Thyroid gland (tissue), 4 donors: ENCODE measurements around the gene SS18L1. TPM values are rescaled to one million over a fixed set of nuclear protein-coding genes. Genes with fewer than 3 reads are reported as not detected.
"Not testable (repeated sequence)": the region's sequence is repeated elsewhere in the genome, so short reads cannot be mapped to it uniquely, and the experiment has no call there.

ENCODE experiments used
- DNase-seq, 2 donors: peaks; one replicate each; pipeline ENCODE4 v3.0.0-alpha.2; 2019
- H3K27ac ChIP-seq, 3 donors: fragments of 200-600 bp; sonication (generic); 1 replicate in 2 of 3; 2 replicates in 1 of 3; pipeline ENCODE4 v1.5.1; 2016 to 2019; ENCODE audit warnings: mild to moderate bottlenecking in 1 of 3, moderate library complexity in 1 of 3
- H3K27me3 ChIP-seq: fragments of 200-600 bp; sonication (generic); one replicate; pipeline ENCODE4 v1.5.1; 2019
- H3K36me3 ChIP-seq, 2 donors: fragments of 200-600 bp; sonication (generic); one replicate each; pipeline ENCODE4 v1.5.1; 2016 to 2019
- H3K4me1 ChIP-seq, 2 donors: fragments of 200-600 bp; sonication (generic); one replicate each; pipeline ENCODE4 v1.5.1; 2017 to 2019
- H3K4me3 ChIP-seq, 3 donors: fragments of 200-600 bp; sonication (generic); replicated peaks in 1 of 3; 1 replicate in 2 of 3; 2 replicates in 1 of 3; pipeline ENCODE4 v1.5.1; 2016; ENCODE audit warnings: mild to moderate bottlenecking in 1 of 3
- H3K9me3 ChIP-seq: fragments of 200-600 bp; sonication (generic); one replicate; pipeline ENCODE4 v1.5.1; 2017
- CTCF ChIP-seq, 6 experiments: fragments of 200-600 bp in 3 of 6; fragments of 450-650 bp in 3 of 6; sonication (generic) in 3 of 6; IDR thresholded peaks; one replicate each; pipeline ENCODE4 v1.5.1; 2016 to 2019; ENCODE audit warnings: antibody characterized with exemption in 6 of 6, mild to moderate bottlenecking in 2 of 6, inconsistent platforms in 1 of 6, moderate library complexity in 1 of 6
- POLR2A ChIP-seq, 2 donors: fragments of 450-650 bp; IDR thresholded peaks; one replicate each; pipeline ENCODE4 v1.6.1; 2017; ENCODE audit warnings: antibody characterized with exemption in 2 of 2, mild to moderate bottlenecking in 2 of 2, moderate library complexity in 1 of 2
- WGBS, 2 donors: methylation state at CpG; one replicate each; pipeline ENCODE4 v1.1.5; 2017; 5-methylcytosine and 5-hydroxymethylcytosine counted together
- intact Hi-C: fragments of 100-400 bp; cut with DNase I; formaldehyde crosslinking; loops from one replicate; pipeline ENCODE4 v1.15.1; 2023
- total RNA-seq, 4 donors: library from RNA; depleted of rRNA; stranded (reverse); fragments of >200 nt; gene quantifications; one replicate each; pipeline ENCODE4 v1.2.3, GENCODE V29; 2016

SS18L1 gene
- total RNA-seq, 4 donors from 2014 or later, result 12.2 to 22.0 (median 15.2) TPM

GRCh38 chr20:62146019-62146755 lies 2.6 kb downstream of the SS18L1 start:
- TF ChIP-seq CTCF (IDR thresholded peaks at IDR 0.05), result no peak
- TF ChIP-seq POLR2A (IDR thresholded peaks at IDR 0.05), result no peak
- DNase-seq, result no peak
- Histone ChIP-seq H3K36me3 (no peaks in the 10 kb centered on the region), H3K27ac (no peak overlapping the region), H3K27me3 (no peaks in the 10 kb centered on the region), H3K4me3 (no peak overlapping the region), H3K9me3 (no peaks in the 10 kb centered on the region), H3K4me1 (peaks cover 16 to 34% of the 10 kb centered on the region in 2 donors)
- WGBS, 2 donors, result 95 to 97% methylated on average over 22 of the region's 22 CpGs
- intact Hi-C loops, result loop anchor here (10.0 kb wide), 1 partner anchor 249 kb away; no protein-coding TSS in a partner anchor

DNA sequence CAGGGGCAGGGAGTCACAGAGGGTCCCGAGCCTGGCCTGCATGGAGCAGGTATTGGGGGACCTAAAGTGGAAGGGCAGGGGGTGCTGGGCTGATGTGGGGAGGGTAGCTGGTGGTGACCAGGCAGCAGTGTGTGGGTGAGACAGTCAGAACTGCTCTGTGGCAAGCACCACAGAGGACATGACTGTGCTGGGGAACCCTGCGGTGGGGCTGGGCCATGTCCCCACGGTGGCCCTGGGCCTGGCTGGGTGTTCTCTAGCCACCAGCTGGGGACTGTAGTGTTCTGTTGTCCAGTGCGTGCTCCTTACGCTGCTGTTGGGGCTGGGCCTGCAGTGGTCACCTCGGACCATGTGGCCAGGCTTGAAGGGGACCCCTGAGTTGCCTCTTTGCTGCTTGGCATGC lies 3.6 kb downstream of the SS18L1 start:
- no peak for TF ChIP-seq POLR2A (IDR thresholded peaks at IDR 0.05)
- TF ChIP-seq CTCF (IDR thresholded peaks at IDR 0.05), result no peak
- H3K4me1 ChIP-seq, result peaks cover 7 to 25% of the 10 kb centered on the region in 2 donors
- no peaks in the 10 kb centered on the region for H3K9me3 ChIP-seq
- WGBS, 2 donors, result 82 to 89% methylated on average over 3 to 6 of the region's 6 CpGs
- H3K27me3 ChIP-seq, result no peaks in the 10 kb centered on the region
- intact Hi-C loops, result loop anchor here (10.0 kb wide), 1 partner anchor 248 kb away; no protein-coding TSS in a partner anchor
- H3K4me3 ChIP-seq, result no peak overlapping the region
- H3K27ac ChIP-seq, result no peak overlapping the region
- no peaks in the 10 kb centered on the region for H3K36me3 ChIP-seq
- DNase-seq, result no peak

DNA sequence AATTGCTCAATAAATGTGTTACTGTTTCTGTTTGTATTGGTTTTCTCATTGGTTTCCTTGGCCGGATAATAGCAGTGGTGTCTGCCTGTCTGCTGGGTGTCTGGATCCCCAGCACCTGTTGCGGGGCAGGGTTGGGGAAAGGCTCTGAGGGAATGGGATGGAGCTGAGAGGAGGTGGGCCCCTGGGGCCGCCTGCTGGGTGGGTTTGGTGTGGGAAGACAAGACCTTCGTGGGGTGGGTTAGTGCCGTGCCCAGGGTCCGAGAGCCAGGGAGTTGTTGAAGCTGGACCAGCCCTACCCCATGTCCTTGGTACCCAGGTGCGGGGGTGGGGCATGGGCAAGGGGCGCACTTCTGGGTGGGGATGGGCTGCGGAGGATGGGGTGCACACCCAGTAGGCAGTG lies 4.0 kb downstream of the SS18L1 start:
- 92 to 94% methylated on average over 8 to 9 of the region's 9 CpGs for WGBS, 2 donors
- peaks cover 5 to 25% of the 10 kb centered on the region in 2 donors for H3K4me1 ChIP-seq
- no peak overlapping the region for H3K4me3 ChIP-seq
- no peaks in the 10 kb centered on the region for H3K27me3 ChIP-seq
- no peak overlapping the region for H3K27ac ChIP-seq
- no peak for TF ChIP-seq CTCF (IDR thresholded peaks at IDR 0.05)
- no peak for TF ChIP-seq POLR2A (IDR thresholded peaks at IDR 0.05)
- intact Hi-C loops, result loop anchor here (10.0 kb wide), 1 partner anchor 247 kb away; no protein-coding TSS in a partner anchor
- no peaks in the 10 kb centered on the region for H3K9me3 ChIP-seq
- no peaks in the 10 kb centered on the region for H3K36me3 ChIP-seq
- DNase-seq, result no peak

GRCh38 chr20:62148383-62148782 lies 4.8 kb downstream of the SS18L1 start:
- WGBS, 2 donors, result 98 to 100% methylated on average over 6 to 8 of the region's 10 CpGs
- intact Hi-C loops, result loop anchor here (10.0 kb wide), 1 partner anchor 246 kb away; no protein-coding TSS in a partner anchor
- not testable (repeated sequence) for H3K27ac ChIP-seq, H3K9me3 ChIP-seq, H3K36me3 ChIP-seq, H3K4me3 ChIP-seq, H3K27me3 ChIP-seq, DNase-seq
- H3K4me1 ChIP-seq, result peaks cover 5 to 25% of the 10 kb centered on the region in 2 donors

- 83 to 89% methylated on average over 2 to 6 of the region's 20 CpGs for WGBS, 2 donors
- Histone ChIP-seq H3K4me3 (no peak overlapping the region), H3K27ac (no peak overlapping the region), H3K9me3 (no peaks in the 10 kb centered on the region), H3K36me3 (no peaks in the 10 kb centered on the region), H3K27me3 (no peaks in the 10 kb centered on the region), H3K4me1 (peaks cover 5 to 25% of the 10 kb centered on the region in 2 donors)
- no peak for DNase-seq
- intact Hi-C loops, result loop anchor here (10.0 kb wide), 1 partner anchor 246 kb away; no protein-coding TSS in a partner anchor
- TF ChIP-seq CTCF (IDR thresholded peaks at IDR 0.05) (no peak), POLR2A (IDR thresholded peaks at IDR 0.05) (no peak)
Observed at GRCh38 chr20:62148908-62149314, 5.3 kb downstream of the SS18L1 start.
